Endometrium (tissue), 2 donors: ENCODE measurements around the gene OSMR.
A peak's percentile ranks its signal among the peaks of the same experiment; 100 is the strongest.

Experiments used
- FAIRE-seq: peaks from 2 replicates; lab custom pipeline; 2012; peaks lifted over from hg19 to GRCh38; lab: Jason Lieb, UNC
- donor health status: control.
- donor health status: control.

Gene OSMR

GRCh38 chr5:38871790-38872551, 26.2 kb downstream of the OSMR start:
- no peak for FAIRE-seq

- no peak for FAIRE-seq
Observed at GRCh38 chr5:38872826-38873225, 27.0 kb downstream of the OSMR start.

GRCh38 chr5:38874948-38875456, 29.2 kb downstream of the OSMR start:
- FAIRE-seq = no peak

GRCh38 chr5:38878391-38879077, 32.7 kb downstream of the OSMR start:
- FAIRE-seq = no peak

GRCh38 chr5:38879078-38879460, 33.3 kb downstream of the OSMR start:
- FAIRE-seq = no peak

GRCh38 chr5:38883842-38884241, 38.0 kb downstream of the OSMR start:
- no peak for FAIRE-seq

- FAIRE-seq = no peak
Observed at GRCh38 chr5:38885208-38885607, 39.4 kb downstream of the OSMR start.

GRCh38 chr5:38888041-38888440, 42.2 kb downstream of the OSMR start:
- no peak for FAIRE-seq

GRCh38 chr5:38889424-38889823, 43.6 kb downstream of the OSMR start:
- peak; percentile 29 for FAIRE-seq

- no peak for FAIRE-seq
Observed at GRCh38 chr5:38891563-38891962, 45.8 kb downstream of the OSMR start.

GRCh38 chr5:38892363-38892762, 46.6 kb downstream of the OSMR start:
- no peak for FAIRE-seq

- FAIRE-seq = no peak
Observed at GRCh38 chr5:38896760-38897159, 50.9 kb downstream of the OSMR start.

GRCh38 chr5:38899936-38900335, 54.1 kb downstream of the OSMR start:
- no peak for FAIRE-seq

GRCh38 chr5:38905516-38905915, 59.7 kb downstream of the OSMR start:
- FAIRE-seq = no peak

- FAIRE-seq = no peak
Observed at GRCh38 chr5:38906503-38906902, 60.7 kb downstream of the OSMR start.

GRCh38 chr5:38911933-38912332, 66.1 kb downstream of the OSMR start:
- FAIRE-seq = no peak

GRCh38 chr5:38913714-38914113, 67.9 kb downstream of the OSMR start:
- FAIRE-seq = no peak

- no peak for FAIRE-seq
Observed at GRCh38 chr5:38916802-38917201, 71.0 kb downstream of the OSMR start.

GRCh38 chr5:38921174-38921573, 75.4 kb downstream of the OSMR start:
- no peak for FAIRE-seq

- no peak for FAIRE-seq
Observed at GRCh38 chr5:38922199-38922598, 76.4 kb downstream of the OSMR start.

- FAIRE-seq = no peak
Observed at GRCh38 chr5:38923661-38924451, 78.0 kb downstream of the OSMR start.

GRCh38 chr5:38925154-38925925, 79.5 kb downstream of the OSMR start:
- no peak for FAIRE-seq
